ENCODE data around the gene ZNF268. TPM values are rescaled to one million over a fixed set of nuclear protein-coding genes. Genes with fewer than 3 reads are reported as not detected.

ZNF268 gene
- total and polyA plus RNA-seq, 2 of the 13 experiments (the other 11 are each of a cell fraction or from before 2014, with no cell fraction given) = 7.6 to 31.3 TPM

DNA sequence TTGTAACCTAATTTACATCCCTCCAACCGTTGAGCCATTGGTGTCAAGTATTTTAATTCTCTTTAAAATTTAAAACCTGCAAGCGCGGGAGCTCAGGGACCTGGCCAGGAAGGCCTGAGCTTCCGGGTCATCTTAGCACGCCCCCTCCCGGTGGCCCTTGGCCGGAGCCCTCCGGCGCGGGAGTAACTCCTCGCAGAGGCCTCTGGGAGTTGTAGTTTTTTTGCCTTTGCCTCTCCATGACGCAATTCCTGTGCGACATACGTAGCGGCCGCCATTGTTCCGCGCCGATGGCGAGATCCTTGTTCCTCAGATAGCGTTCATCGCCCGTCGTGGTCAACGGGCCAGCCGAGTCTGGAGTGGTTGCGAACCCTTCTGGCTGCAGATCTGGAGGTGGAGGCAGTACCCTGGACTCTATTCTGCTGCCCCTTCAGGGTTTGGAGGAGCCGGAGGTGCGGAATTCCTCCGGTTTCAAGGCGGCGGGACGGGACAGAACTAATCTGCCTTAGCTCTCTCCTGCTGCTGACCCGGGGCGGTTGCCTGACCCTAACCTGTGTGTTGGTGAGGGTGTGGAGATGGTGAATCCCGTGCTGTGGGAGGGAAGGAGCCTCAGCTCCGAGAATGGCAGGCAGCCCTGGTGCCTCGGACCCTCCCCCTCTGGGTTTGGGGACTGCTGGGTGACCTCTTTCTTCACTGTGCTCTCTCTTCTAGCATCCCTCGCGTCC lies at the start of gene ZNF268 (continued):
- TF ChIP-seq, protein P1, sequence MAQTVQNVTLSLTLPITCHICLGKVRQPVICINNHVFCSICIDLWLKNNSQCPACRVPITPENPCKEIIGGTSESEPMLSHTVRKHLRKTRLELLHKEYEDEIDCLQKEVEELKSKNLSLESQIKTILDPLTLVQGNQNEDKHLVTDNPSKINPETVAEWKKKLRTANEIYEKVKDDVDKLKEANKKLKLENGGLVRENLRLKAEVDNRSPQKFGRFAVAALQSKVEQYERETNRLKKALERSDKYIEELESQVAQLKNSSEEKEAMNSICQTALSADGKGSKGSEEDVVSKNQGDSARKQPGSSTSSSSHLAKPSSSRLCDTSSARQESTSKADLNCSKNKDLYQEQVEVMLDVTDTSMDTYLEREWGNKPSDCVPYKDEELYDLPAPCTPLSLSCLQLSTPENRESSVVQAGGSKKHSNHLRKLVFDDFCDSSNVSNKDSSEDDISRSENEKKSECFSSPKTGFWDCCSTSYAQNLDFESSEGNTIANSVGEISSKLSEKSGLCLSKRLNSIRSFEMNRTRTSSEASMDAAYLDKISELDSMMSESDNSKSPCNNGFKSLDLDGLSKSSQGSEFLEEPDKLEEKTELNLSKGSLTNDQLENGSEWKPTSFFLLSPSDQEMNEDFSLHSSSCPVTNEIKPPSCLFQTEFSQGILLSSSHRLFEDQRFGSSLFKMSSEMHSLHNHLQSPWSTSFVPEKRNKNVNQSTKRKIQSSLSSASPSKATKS (CRISPR knock-in tag; IDR thresholded peaks at IDR 0.05) = 0 out of 2 replicates have a peak, but pooled peaks have one; percentile 55
- no peak for TF ChIP-seq NFKBIZ (CRISPR knock-in tag; IDR thresholded peaks at IDR 0.05)
- TF ChIP-seq RBFOX2 (IDR thresholded peaks at IDR 0.05; ENCODE audit: low read depth, low read length) = peak; percentile 69
- no peak for TF ChIP-seq IKZF1 (IDR thresholded peaks at IDR 0.05)
- TF ChIP-seq, protein P2, sequence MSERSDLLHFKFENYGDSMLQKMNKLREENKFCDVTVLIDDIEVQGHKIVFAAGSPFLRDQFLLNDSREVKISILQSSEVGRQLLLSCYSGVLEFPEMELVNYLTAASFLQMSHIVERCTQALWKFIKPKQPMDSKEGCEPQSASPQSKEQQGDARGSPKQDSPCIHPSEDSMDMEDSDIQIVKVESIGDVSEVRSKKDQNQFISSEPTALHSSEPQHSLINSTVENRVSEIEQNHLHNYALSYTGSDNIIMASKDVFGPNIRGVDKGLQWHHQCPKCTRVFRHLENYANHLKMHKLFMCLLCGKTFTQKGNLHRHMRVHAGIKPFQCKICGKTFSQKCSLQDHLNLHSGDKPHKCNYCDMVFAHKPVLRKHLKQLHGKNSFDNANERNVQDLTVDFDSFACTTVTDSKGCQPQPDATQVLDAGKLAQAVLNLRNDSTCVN (CRISPR knock-in tag; IDR thresholded peaks at IDR 0.05; ENCODE audit: borderline replicate concordance) = peak; percentile 44; the same call in 1 of the 2 replicates
- peak; percentile 75; the same call in 1 of the 2 replicates for TF ChIP-seq TOE1 (CRISPR knock-in tag; IDR thresholded peaks at IDR 0.05)
- TF ChIP-seq ZNF557 (CRISPR knock-in tag; IDR thresholded peaks at IDR 0.05) = no peak
- 0 out of 2 replicates have a peak, but pooled peaks have one; percentile 39 for TF ChIP-seq ZNF772 (CRISPR knock-in tag; IDR thresholded peaks at IDR 0.05)
- TF ChIP-seq NBN (conservative IDR thresholded peaks at IDR 0.05) = no peak
- TF ChIP-seq, protein P3, sequence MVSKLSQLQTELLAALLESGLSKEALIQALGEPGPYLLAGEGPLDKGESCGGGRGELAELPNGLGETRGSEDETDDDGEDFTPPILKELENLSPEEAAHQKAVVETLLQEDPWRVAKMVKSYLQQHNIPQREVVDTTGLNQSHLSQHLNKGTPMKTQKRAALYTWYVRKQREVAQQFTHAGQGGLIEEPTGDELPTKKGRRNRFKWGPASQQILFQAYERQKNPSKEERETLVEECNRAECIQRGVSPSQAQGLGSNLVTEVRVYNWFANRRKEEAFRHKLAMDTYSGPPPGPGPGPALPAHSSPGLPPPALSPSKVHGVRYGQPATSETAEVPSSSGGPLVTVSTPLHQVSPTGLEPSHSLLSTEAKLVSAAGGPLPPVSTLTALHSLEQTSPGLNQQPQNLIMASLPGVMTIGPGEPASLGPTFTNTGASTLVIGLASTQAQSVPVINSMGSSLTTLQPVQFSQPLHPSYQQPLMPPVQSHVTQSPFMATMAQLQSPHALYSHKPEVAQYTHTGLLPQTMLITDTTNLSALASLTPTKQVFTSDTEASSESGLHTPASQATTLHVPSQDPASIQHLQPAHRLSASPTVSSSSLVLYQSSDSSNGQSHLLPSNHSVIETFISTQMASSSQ (IDR thresholded peaks at IDR 0.05; ENCODE audit: low read depth) = no peak
- TF ChIP-seq, protein P3 (CRISPR knock-in tag; IDR thresholded peaks at IDR 0.05; ENCODE audit: borderline replicate concordance) = peak; percentile 16; the same call in 1 of the 2 replicates
- TF ChIP-seq, protein P4, sequence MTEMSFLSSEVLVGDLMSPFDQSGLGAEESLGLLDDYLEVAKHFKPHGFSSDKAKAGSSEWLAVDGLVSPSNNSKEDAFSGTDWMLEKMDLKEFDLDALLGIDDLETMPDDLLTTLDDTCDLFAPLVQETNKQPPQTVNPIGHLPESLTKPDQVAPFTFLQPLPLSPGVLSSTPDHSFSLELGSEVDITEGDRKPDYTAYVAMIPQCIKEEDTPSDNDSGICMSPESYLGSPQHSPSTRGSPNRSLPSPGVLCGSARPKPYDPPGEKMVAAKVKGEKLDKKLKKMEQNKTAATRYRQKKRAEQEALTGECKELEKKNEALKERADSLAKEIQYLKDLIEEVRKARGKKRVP (CRISPR knock-in tag; IDR thresholded peaks at IDR 0.05) = peak in 1 of 2 experiments; percentile 94; a peak in 2 of 4 replicates
- TF ChIP-seq NFE2 (CRISPR knock-in tag; IDR thresholded peaks at IDR 0.05) = no peak
- TF ChIP-seq, protein P5, sequence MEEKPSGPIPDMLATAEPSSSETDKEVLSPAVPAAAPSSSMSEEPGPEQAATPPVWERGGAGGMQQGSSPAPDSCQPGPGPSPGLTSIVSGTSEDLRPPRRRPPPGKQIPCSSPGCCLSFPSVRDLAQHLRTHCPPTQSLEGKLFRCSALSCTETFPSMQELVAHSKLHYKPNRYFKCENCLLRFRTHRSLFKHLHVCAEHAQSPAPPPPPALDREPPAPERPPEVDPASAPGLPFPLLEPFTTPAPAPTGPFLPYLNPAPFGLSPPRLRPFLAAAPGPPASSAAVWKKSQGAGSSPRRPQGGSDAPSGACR (CRISPR knock-in tag; IDR thresholded peaks at IDR 0.05) = no peak
- no peak for TF ChIP-seq ADNP (CRISPR knock-in tag; IDR thresholded peaks at IDR 0.05)
- no peak for TF ChIP-seq SMARCC2 (IDR thresholded peaks at IDR 0.05)
- TF ChIP-seq ZNF230 (CRISPR knock-in tag; IDR thresholded peaks at IDR 0.05) = 0 out of 2 replicates have a peak, but pooled peaks have one; percentile 55
- TF ChIP-seq GTF2F1 (IDR thresholded peaks at IDR 0.05; ENCODE audit: low read length) = no peak
- TF ChIP-seq BRCA1 (CRISPR knock-in tag; IDR thresholded peaks at IDR 0.05) = no peak
- TF ChIP-seq, protein P6, sequence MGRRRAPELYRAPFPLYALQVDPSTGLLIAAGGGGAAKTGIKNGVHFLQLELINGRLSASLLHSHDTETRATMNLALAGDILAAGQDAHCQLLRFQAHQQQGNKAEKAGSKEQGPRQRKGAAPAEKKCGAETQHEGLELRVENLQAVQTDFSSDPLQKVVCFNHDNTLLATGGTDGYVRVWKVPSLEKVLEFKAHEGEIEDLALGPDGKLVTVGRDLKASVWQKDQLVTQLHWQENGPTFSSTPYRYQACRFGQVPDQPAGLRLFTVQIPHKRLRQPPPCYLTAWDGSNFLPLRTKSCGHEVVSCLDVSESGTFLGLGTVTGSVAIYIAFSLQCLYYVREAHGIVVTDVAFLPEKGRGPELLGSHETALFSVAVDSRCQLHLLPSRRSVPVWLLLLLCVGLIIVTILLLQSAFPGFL (CRISPR knock-in tag; IDR thresholded peaks at IDR 0.05) = no peak

Data from HepG2 (cell line).